ENCODE data around the gene C1QA.

Gene C1QA

DNA sequence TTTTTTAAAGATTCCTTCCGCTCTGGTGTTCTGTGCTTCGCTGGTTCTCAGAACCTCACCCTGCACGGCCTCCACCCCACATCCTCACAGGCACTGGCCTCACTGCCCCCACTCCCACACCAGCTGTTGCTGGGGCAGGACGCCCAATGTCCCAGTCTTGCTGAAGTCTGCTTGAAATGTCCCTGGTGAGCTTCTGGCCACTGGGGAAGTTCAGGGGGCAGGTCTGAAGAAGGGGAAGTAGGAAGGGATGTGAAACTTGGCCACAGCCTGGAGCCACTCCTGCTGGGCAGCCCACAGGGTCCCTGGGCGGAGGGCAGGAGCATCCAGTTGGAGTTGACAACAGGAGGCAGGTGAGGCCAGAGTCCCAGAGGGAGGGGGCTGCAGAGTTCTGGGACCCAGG lies at the start of gene C1QA:
Gene C1QA, plus strand, starts transcription at position 276 of the 400 bp plus-strand sequence. CDS start 989 bp downstream, outside the sequence.
- DNase-seq: no peak

DNA sequence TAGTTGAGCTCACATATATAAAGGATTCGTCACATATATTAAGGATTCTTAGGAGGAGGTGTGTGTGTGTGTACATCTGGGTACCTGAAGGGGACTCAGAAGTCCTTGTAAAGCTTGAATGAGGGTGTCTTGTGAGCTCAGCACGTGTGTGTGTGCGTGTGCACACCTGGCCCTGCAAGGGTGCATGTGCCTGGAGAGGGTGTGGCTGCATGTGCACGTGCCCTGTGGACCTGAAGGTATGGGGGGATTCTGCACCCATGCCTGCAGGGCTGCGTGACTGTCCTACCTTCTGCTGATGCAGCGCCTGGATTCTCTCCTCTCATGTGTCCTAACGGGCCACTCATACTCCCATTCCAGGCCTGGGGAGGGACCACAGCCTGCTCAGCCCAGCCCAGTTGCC lies 49.2 kb upstream of the C1QA start:
- DNase-seq: no peak

- DNase-seq: no peak
These were observed 47.5 kb upstream of the C1QA start for GRCh38 chr1:22588899-22589422.

- DNase-seq: no peak
These were observed 44.9 kb upstream of the C1QA start for GRCh38 chr1:22591576-22591975.

DNA sequence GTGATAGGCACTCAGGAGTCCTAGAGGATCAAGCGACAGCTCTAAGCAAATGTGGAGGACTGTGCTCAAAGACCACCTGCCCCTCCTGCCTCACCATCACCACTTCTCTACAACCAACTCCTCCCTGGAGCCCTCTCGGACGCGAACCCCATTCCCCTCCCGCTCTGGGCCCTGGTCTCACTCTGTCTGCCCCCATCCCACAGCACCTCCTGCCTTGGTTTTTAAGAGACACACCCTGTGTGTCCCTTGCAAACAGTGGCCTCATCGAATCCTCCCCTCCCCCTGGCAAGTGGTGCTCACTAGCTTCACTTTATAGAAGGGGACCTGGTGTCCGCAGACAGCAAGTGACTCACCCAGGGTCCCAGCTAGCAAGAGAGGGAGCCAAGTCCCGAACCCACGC lies 44.4 kb upstream of the C1QA start:
- DNase-seq: no peak

DNA sequence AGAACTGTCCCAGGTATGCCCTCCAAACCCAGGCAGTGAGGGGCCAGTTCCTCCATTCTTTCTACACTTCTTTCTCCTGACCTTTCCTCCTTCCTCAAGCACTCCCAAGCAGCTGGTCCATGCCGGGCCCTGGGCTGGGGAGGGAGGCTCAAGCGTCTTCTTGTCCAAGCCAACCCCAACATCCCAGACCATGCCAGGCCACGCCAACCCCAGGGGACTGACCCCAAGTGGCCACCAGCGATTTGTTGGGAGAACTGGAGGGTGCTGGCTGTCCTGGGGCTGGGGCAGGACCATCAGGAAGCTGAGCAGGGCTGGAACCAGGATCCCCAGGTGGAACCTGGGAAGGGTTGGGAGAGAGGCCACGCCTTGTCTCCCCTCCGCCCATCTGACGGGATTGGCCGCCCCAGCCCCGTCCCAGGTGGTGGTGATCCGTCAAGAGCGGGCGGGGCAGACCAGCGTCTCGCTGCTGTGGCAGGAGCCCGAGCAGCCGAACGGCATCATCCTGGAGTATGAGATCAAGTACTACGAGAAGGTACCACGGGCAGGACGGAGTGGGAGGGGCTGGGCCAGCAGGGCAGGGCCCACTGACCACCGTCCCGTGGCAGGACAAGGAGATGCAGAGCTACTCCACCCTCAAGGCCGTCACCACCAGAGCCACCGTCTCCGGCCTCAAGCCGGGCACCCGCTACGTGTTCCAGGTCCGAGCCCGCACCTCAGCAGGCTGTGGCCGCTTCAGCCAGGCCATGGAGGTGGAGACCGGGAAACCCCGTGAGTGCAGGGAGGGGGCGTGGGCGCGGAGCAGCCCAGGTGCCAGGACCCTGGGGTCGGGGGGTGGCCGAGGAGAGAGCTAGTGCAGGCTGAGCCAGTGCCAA lies 43.3 kb upstream of the C1QA start:
- no peak for DNase-seq

GRCh38 chr1:22594396-22594795 lies 42.0 kb upstream of the C1QA start:
- no peak for DNase-seq

DNA sequence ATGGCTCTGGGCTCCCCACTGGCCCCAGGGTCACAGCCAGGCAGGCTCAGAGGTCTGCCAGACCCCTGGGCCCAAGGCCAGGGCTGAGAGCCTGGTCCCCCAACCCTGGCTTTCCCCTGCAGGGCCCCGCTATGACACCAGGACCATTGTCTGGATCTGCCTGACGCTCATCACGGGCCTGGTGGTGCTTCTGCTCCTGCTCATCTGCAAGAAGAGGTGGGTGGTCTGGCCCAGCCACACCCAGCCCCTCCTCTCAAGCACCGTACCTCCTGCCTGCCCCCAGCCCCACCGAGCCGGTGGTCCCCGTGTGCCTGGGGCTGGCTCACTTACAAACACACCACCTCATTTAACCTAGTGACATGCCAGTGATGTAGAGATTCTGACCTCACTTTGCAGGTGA lies 41.3 kb upstream of the C1QA start:
- DNase-seq: no peak

DNA sequence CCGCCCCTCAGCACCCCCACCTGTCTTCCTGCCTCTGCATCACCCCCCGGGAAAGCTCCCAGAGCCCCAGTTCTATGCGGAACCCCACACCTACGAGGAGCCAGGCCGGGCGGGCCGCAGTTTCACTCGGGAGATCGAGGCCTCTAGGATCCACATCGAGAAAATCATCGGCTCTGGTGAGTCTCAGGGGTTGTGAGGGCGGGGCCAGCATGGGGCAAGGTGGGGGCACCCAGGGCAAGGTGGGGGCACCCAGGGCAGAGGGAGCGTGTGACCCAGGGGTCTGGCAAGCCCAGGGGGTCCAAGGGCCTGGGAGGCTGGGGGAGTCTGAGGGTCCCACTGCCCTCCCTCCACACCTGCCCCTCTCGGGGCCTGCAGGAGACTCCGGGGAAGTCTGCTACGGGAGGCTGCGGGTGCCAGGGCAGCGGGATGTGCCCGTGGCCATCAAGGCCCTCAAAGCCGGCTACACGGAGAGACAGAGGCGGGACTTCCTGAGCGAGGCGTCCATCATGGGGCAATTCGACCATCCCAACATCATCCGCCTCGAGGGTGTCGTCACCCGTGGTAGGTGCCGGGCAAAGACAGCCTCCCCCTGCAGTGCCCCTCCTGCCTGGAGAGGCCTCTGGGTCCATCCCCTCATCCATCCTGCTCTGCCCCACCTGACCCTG lies 39.0 kb upstream of the C1QA start:
- DNase-seq: no peak

GRCh38 chr1:22597996-22598395 lies 38.4 kb upstream of the C1QA start:
- no peak for DNase-seq

- DNase-seq: no peak
These were observed 37.7 kb upstream of the C1QA start for GRCh38 chr1:22598736-22599135.

- no peak for DNase-seq
These were observed 36.2 kb upstream of the C1QA start for GRCh38 chr1:22600071-22600816.

- DNase-seq: no peak
These were observed 35.4 kb upstream of the C1QA start for GRCh38 chr1:22600817-22601605.

DNA sequence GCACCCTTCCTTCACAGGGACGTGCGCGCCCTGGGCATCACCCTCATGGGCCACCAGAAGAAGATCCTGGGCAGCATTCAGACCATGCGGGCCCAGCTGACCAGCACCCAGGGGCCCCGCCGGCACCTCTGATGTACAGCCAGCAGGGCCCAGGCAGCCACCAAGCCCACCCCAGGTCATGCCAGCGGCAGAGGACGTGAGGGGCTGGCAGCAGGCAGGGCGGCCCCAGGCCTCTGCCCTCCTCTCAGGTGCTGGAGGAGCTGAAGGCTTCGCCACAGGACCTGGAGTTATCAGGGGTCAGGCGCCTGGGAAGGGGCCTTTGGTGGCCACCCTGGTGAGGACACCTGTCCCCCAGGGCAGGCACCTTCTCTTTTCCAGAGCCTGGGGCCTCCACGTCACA lies 34.8 kb upstream of the C1QA start:
- DNase-seq: no peak

DNA sequence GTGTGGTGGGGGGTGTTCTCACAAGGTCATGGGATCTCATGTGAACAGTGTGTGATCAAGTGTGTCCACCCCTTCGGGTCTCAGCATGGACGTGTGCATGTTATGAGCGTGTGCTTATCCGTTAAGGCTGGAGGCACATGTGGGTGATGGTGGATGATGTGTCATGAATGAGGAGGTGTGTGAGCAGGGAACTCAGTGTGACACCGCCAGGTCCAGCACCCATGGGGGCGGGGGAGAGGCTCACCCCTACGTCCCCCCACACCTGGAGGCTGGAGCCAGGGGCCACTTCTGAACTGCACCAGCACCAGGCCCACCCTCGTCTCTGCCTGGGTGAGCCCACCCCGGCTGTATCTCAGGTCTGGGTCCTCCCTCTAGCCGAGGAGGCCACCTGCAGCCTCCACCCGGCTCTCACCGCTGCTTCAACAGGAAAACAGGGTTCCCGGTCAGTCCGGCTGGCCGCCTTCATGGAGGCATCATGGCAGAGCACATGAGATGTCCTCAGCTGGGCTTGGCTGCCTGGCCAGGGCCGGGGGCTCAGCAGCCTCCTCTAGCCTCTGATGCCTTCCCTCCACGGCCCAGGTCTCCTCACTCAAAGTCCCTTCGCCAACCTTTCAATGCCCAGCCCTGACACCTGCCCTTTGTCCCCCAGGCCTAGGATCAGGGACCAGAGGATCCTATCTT lies 34.2 kb upstream of the C1QA start:
- DNase-seq: no peak

- no peak for DNase-seq
These were observed 30.3 kb upstream of the C1QA start for GRCh38 chr1:22606161-22606560.

GRCh38 chr1:22607154-22607553 lies 29.3 kb upstream of the C1QA start:
- no peak for DNase-seq

DNA sequence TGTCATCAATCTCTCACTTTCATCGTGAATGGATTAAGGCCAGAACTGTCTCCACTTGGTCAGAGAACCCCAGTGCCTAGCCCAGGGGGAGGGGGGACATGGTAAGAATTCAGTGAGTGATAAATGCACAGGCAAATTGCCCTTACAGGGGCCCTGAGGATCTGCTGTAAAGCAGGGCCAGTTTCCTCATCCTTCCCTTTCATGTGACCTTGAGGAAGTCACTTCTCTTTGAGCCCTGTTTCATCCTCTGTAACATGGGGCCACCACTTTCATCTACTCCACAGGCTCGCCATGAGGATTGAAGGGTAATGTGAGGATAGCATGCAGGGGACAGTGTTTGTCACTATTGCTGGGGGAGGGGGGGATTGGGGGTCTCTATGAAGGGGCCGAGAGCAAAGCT lies 28.1 kb upstream of the C1QA start:
- DNase-seq: no peak

- DNase-seq: no peak
These were observed 27.1 kb upstream of the C1QA start for GRCh38 chr1:22609291-22609690.

DNA sequence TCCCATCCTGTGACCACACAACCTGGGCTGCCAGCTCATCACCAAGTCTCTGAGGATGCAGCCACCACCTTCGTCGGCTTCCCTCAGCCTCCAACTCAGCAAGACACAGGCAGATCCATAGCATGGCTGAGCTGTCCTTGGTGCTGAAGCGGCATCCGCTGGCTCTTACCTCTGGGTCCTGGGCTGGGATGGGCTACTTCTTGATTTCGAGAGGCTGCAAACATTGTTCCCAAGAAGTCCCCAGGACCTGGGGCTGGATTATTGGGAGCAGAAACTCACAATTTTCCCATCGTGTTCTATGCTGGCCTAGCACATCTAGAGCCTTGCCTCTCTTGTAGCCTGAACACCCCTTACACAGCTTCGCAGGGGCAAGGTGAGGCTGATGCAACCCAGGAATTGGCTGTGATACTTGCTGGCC lies 24.9 kb upstream of the C1QA start:
- DNase-seq: no peak

DNA sequence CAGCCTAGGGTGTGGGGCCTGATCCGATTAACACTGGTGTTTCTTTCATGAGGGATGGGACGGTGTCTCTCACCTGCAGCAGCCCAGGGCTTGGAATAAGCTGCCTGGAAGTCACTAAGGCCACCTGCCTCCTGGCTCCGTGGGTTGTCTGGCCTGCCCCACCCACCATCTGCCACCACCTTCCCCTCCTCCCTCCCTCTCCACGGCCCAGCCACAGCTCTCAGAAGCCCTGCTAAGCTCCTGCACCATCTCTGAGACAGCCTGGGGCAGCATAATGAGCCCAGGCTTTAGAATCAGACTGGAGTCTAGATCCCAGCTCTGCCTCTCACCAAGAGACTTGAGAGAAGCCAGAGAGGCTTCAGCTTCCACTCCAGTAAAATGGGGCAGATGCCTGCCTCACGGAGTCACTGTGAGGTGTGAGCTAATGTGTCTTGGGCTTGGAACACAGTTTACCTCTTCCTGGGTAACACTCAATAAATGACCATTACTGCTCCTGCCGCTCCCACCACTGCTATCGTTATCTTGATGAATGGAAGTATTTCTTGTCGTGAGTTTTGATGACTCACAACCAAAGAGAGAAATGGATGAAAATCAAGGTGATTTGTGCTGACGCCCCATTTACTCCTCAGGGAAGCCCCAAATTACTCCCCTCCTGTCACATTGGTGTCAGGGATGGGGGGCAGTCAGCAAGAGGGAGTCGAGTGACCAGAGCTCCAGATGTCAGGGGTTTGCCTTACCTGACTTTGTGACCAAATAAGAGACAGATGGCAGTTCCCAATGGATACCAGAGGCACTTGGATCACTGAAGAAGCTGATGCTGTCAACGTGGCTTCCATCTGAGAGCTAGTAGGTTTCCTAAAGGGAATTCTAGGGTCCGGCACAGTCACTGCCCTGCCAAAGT lies 23.5 kb upstream of the C1QA start:
- DNase-seq: no peak

All from CD4-positive, alpha-beta T cell treated with Interleukin-1 beta for 1 hour (primary cell).